K562 (cell line): Measurements from ENCODE around the gene STUB1. TPM values are rescaled to one million over a fixed set of nuclear protein-coding genes. Genes with fewer than 3 reads are reported as not detected.

Source experiments
- CCNT2 ChIP-seq: IDR thresholded peaks from 2 replicates; pipeline ENCODE4 v1.6.1; 2011; ENCODE audit warnings: borderline replicate concordance, low read depth, mild to moderate bottlenecking, moderate library complexity, mixed read lengths, low read length; ENCODE audit not compliant: insufficient read length; ENCODE audit errors: extremely low read depth
- GTF2E2 ChIP-seq: fragments of 200-800 bp; sonication (Bioruptor generic); IDR thresholded peaks from 2 replicates; pipeline ENCODE4 v1.6.1; 2016; ENCODE audit warnings: missing genetic modification characterization, missing compliant biosample characterization
- KAT8 ChIP-seq: fragments of 450-650 bp; IDR thresholded peaks from 2 replicates; pipeline ENCODE4 v1.6.1; 2016; ENCODE audit warnings: low read depth, mild to moderate bottlenecking
- NUFIP1 ChIP-seq: fragments of 450-650 bp; IDR thresholded peaks from 2 replicates; pipeline ENCODE4 v1.6.1; 2018; ENCODE audit not compliant: partially characterized antibody
- POLR2B ChIP-seq: fragments of 450-650 bp; IDR thresholded peaks from 2 replicates; pipeline ENCODE4 v1.6.1; 2018; ENCODE audit warnings: low read depth; ENCODE audit not compliant: partially characterized antibody
- SIN3A ChIP-seq, 2 experiments: fragments of 150-350 bp in 1 of 2; IDR thresholded peaks; 2 replicates each; pipeline ENCODE4 v1.6.1; 2011 to 2016; ENCODE audit warnings: borderline replicate concordance in 2 of 2, low read depth in 2 of 2, low read length in 2 of 2, mild to moderate bottlenecking in 2 of 2, moderate library complexity in 2 of 2; ENCODE audit not compliant: control insufficient read depth in 1 of 2
- SIRT6 ChIP-seq: IDR thresholded peaks from one replicate; pipeline ENCODE4 v1.6.1; 2012; ENCODE audit warnings: low read depth, mild to moderate bottlenecking, control low read depth, inconsistent platforms, low read length, moderate library complexity
- YBX1 ChIP-seq: fragments of 450-650 bp; IDR thresholded peaks from 2 replicates; pipeline ENCODE4 v1.7.1; 2016; ENCODE audit warnings: mild to moderate bottlenecking
- ZBTB1 ChIP-seq: sonication (generic); formaldehyde crosslinking; IDR thresholded peaks from 2 replicates; pipeline ENCODE4 v1.8.1; 2023; ENCODE audit warnings: missing genetic modification reagents, low read depth, mild to moderate bottlenecking, borderline replicate concordance
- ZNF12 ChIP-seq: sonication (generic); formaldehyde crosslinking; IDR thresholded peaks from 2 replicates; pipeline ENCODE4 v1.4.0; 2020; ENCODE audit warnings: mild to moderate bottlenecking, missing genetic modification reagents
- ZNF584 ChIP-seq: fragments of 200-800 bp; sonication (Bioruptor generic); IDR thresholded peaks from 2 replicates; pipeline ENCODE4 v1.6.1; 2016; ENCODE audit warnings: low read depth, mild to moderate bottlenecking, missing genetic modification characterization, missing compliant biosample characterization
- polyA plus RNA-seq, 8 experiments: library from polyadenylated mRNA; depleted of rRNA in 4 of 8; stranded (reverse) in 5 of 8; unstranded in 3 of 8; fragments of >200 nt; fragmentation: Nextera tagmentation in 2 of 8; fragmentation: Illumina TruSeq in 1 of 8; extraction: Ambion mirVana in 2 of 8; extraction: Trizol in 1 of 8; gene quantifications; 2 replicates each; pipeline versions ENCODE4 v1.2.1 to v1.2.3, GENCODE V29; 2011 to 2014; ENCODE audit warnings: inconsistent platforms in 1 of 8, missing spikeins in 1 of 8
- total RNA-seq, 7 experiments: library from RNA; depleted of rRNA in 6 of 7; stranded (reverse); fragments of >200 nt in 6 of 7; fragmentation: Illumina TruSeq in 2 of 7; extraction: Trizol in 2 of 7; gene quantifications; 2 replicates each; pipeline versions ENCODE4 v1.2.1 to v1.2.3, GENCODE V29; 2011 to 2021; ENCODE audit warnings: low replicate concordance in 1 of 7
- TF ChIP-seq, protein P1 (sequence below): fragments of 200-800 bp; sonication (Bioruptor generic); IDR thresholded peaks from 2 replicates; pipeline ENCODE4 v1.6.1; 2017; ENCODE audit warnings: missing genetic modification characterization, missing compliant biosample characterization
- TF ChIP-seq, protein P2 (sequence below): sonication (generic); formaldehyde crosslinking; IDR thresholded peaks from 2 replicates; pipeline ENCODE4 v1.8.0; 2022; ENCODE audit warnings: mild to moderate bottlenecking, missing genetic modification reagents
- TF ChIP-seq, protein P3 (sequence below): IDR thresholded peaks from 3 replicates; pipeline ENCODE4 v1.6.1; 2011; ENCODE audit warnings: borderline replicate concordance, mild to moderate bottlenecking; ENCODE audit not compliant: insufficient read length, insufficient read depth
- TF ChIP-seq, protein P4 (sequence below): sonication (generic); formaldehyde crosslinking; IDR thresholded peaks from 2 replicates; pipeline ENCODE4 v1.9.0; 2022; ENCODE audit warnings: mild to moderate bottlenecking, missing genetic modification reagents
- TF ChIP-seq, protein P5 (sequence below): sonication (generic); formaldehyde crosslinking; IDR thresholded peaks from 2 replicates; pipeline ENCODE4 v1.8.1; 2023; ENCODE audit warnings: mild to moderate bottlenecking, missing genetic modification reagents, moderate library complexity
- TF ChIP-seq, protein P6 (sequence below): fragments of 250-450 bp; sonication (Bioruptor Pico); IDR thresholded peaks from 2 replicates; pipeline ENCODE4 v1.8.0; 2021; ENCODE audit warnings: moderate library complexity, mild to moderate bottlenecking, inconsistent platforms
- TF ChIP-seq, protein P7 (sequence below), 2 experiments: fragments of 450-650 bp; conservative IDR thresholded peaks; 2 replicates each; pipeline ENCODE4 v1.6.1; 2017; ENCODE audit warnings: mild to moderate bottlenecking in 2 of 2, moderate library complexity in 2 of 2

The STUB1 gene
- total and polyA plus RNA-seq, 9 of the 15 experiments (the other 6 are each of a cell fraction or from before 2014, with no cell fraction given): 10.6 to 251 (median 152) TPM

DNA sequence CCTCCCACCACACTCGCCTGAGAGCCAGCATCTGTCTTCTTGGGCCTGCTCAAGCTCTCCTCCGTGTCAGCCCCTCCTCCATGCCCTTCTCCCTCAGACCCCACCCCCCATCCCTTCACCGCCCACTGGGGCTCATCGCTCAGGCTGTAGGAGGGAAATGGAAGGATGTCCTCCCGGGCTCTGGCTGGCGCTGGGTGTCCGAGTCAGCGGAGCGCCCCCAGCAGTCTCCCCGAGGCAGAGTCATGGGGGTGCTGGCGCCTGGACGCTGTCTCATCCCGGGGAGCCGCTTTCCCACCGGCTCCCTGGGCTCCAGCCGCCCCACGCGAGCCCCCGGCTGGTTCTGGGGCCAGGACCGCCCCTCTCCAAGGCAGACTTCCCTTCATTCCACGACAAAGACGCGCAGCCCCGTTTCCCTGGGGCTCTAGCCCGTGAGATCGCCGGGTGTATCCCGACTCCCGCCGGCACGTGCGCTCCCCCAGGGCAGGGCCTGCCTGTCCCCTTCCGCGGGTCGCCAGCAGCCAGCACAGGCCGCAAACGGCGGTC lies 40.3 kb downstream of the STUB1 start (continued):
- TF ChIP-seq, protein P1, sequence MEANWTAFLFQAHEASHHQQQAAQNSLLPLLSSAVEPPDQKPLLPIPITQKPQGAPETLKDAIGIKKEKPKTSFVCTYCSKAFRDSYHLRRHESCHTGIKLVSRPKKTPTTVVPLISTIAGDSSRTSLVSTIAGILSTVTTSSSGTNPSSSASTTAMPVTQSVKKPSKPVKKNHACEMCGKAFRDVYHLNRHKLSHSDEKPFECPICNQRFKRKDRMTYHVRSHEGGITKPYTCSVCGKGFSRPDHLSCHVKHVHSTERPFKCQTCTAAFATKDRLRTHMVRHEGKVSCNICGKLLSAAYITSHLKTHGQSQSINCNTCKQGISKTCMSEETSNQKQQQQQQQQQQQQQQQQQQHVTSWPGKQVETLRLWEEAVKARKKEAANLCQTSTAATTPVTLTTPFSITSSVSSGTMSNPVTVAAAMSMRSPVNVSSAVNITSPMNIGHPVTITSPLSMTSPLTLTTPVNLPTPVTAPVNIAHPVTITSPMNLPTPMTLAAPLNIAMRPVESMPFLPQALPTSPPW (CRISPR knock-in tag): no peak; the same call in 1 of the 2 replicates
- TF ChIP-seq GTF2E2 (tag) (peak; percentile 58; the same call in 1 of the 2 replicates), YBX1 (no peak), NUFIP1 (no peak), ZNF12 (CRISPR knock-in tag) (no peak), ZNF584 (CRISPR knock-in tag) (no peak), CCNT2 (no peak), POLR2B (peak; percentile 68), ZBTB1 (CRISPR knock-in tag) (peak; percentile 62; the same call in 1 of the 2 replicates), KAT8 (no peak), SIRT6 (no peak), SIN3A (IDR thresholded peaks at IDR 0.05; ENCODE audit: borderline replicate concordance in 2 of 2, control insufficient read depth in 1 of 2, low read depth in 2 of 2, low read length in 2 of 2) (no peak; a peak in 1 of 4 replicates)
- TF ChIP-seq, protein P2, sequence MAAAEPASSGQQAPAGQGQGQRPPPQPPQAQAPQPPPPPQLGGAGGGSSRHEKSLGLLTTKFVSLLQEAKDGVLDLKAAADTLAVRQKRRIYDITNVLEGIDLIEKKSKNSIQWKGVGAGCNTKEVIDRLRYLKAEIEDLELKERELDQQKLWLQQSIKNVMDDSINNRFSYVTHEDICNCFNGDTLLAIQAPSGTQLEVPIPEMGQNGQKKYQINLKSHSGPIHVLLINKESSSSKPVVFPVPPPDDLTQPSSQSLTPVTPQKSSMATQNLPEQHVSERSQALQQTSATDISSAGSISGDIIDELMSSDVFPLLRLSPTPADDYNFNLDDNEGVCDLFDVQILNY: no peak
- TF ChIP-seq, protein P3, sequence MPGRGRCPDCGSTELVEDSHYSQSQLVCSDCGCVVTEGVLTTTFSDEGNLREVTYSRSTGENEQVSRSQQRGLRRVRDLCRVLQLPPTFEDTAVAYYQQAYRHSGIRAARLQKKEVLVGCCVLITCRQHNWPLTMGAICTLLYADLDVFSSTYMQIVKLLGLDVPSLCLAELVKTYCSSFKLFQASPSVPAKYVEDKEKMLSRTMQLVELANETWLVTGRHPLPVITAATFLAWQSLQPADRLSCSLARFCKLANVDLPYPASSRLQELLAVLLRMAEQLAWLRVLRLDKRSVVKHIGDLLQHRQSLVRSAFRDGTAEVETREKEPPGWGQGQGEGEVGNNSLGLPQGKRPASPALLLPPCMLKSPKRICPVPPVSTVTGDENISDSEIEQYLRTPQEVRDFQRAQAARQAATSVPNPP: no peak
- TF ChIP-seq, protein P4, sequence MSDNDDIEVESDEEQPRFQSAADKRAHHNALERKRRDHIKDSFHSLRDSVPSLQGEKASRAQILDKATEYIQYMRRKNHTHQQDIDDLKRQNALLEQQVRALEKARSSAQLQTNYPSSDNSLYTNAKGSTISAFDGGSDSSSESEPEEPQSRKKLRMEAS: peak; percentile 52; the same call in 1 of the 2 replicates
- TF ChIP-seq, protein P5, sequence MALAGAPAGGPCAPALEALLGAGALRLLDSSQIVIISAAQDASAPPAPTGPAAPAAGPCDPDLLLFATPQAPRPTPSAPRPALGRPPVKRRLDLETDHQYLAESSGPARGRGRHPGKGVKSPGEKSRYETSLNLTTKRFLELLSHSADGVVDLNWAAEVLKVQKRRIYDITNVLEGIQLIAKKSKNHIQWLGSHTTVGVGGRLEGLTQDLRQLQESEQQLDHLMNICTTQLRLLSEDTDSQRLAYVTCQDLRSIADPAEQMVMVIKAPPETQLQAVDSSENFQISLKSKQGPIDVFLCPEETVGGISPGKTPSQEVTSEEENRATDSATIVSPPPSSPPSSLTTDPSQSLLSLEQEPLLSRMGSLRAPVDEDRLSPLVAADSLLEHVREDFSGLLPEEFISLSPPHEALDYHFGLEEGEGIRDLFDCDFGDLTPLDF: no peak
- TF ChIP-seq, protein P6, sequence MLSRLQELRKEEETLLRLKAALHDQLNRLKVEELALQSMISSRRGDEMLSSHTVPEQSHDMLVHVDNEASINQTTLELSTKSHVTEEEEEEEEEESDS: no peak
- TF ChIP-seq, protein P7, sequence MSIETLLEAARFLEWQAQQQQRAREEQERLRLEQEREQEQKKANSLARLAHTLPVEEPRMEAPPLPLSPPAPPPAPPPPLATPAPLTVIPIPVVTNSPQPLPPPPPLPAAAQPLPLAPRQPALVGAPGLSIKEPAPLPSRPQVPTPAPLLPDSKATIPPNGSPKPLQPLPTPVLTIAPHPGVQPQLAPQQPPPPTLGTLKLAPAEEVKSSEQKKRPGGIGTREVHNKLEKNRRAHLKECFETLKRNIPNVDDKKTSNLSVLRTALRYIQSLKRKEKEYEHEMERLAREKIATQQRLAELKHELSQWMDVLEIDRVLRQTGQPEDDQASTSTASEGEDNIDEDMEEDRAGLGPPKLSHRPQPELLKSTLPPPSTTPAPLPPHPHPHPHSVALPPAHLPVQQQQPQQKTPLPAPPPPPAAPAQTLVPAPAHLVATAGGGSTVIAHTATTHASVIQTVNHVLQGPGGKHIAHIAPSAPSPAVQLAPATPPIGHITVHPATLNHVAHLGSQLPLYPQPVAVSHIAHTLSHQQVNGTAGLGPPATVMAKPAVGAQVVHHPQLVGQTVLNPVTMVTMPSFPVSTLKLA (conservative IDR thresholded peaks at IDR 0.05): peak; percentile 47 to 82; a peak in 3 of 4 replicates
